MM.1S (cell line): Measurements from ENCODE around the gene FPR1.

Source experiments
- DNase-seq: peaks from one replicate; pipeline ENCODE4 v3.0.0-alpha.2; 2015
- H2AFZ ChIP-seq: fragments of 300-600 bp; sonication (generic); 2 replicates; pipeline ENCODE4 v1.6.0; 2016; ENCODE audit warnings: antibody characterized with exemption, low read length
- H3F3A ChIP-seq: fragments of 300-600 bp; sonication (generic); 2 replicates; pipeline ENCODE4 v1.6.1; 2016; ENCODE audit warnings: mild to moderate bottlenecking, antibody characterized with exemption, low read length, moderate library complexity, mixed read lengths; ENCODE audit not compliant: insufficient read depth
- H3K27ac ChIP-seq: fragments of 300-600 bp; sonication (generic); 2 replicates; pipeline ENCODE4 v1.5.1; 2016; ENCODE audit warnings: mild to moderate bottlenecking, low read length
- H3K27me3 ChIP-seq: fragments of 300-600 bp; sonication (generic); replicated peaks from 2 replicates; pipeline ENCODE4 v1.6.0; 2016; ENCODE audit warnings: low read length; ENCODE audit not compliant: insufficient read depth
- H3K36me3 ChIP-seq: fragments of 300-600 bp; sonication (generic); replicated peaks from 2 replicates; pipeline ENCODE4 v1.6.1; 2016; ENCODE audit warnings: mild to moderate bottlenecking, low read length, mixed read lengths; ENCODE audit not compliant: insufficient read depth
- H3K4me1 ChIP-seq: fragments of 300-600 bp; sonication (generic); 2 replicates; pipeline ENCODE4 v1.6.1; 2016; ENCODE audit warnings: low read length, mixed read lengths
- H3K4me2 ChIP-seq: fragments of 300-600 bp; sonication (generic); 2 replicates; pipeline ENCODE4 v1.6.0; 2016; ENCODE audit warnings: low read depth, low read length
- H3K4me3 ChIP-seq: fragments of 300-600 bp; sonication (generic); 2 replicates; pipeline ENCODE4 v1.5.1; 2016; ENCODE audit warnings: low read length, mixed read lengths
- H3K79me2 ChIP-seq: fragments of 300-600 bp; sonication (generic); 2 replicates; pipeline ENCODE4 v1.6.1; 2016; ENCODE audit warnings: mixed run types, low read length, mixed read lengths
- H3K9ac ChIP-seq: fragments of 300-600 bp; sonication (generic); 2 replicates; pipeline ENCODE4 v1.6.1; 2016; ENCODE audit warnings: low read length, mixed read lengths
- H3K9me2 ChIP-seq: fragments of 300-600 bp; sonication (generic); replicated peaks from 2 replicates; pipeline ENCODE4 v1.6.1; 2016; ENCODE audit warnings: mild to moderate bottlenecking, low read length, mixed read lengths; ENCODE audit not compliant: insufficient read depth
- H3K9me3 ChIP-seq: fragments of 300-600 bp; sonication (generic); replicated peaks from 2 replicates; pipeline ENCODE4 v1.6.1; 2016; ENCODE audit warnings: mild to moderate bottlenecking, low read length, mixed read lengths; ENCODE audit not compliant: insufficient read depth
- H4K20me1 ChIP-seq: fragments of 300-600 bp; sonication (generic); 2 replicates; pipeline ENCODE4 v1.6.1; 2016; ENCODE audit warnings: mild to moderate bottlenecking, low read length, moderate library complexity, mixed read lengths; ENCODE audit not compliant: insufficient read depth
- EZH2 ChIP-seq: fragments of 300-600 bp; sonication (generic); optimal IDR thresholded peaks from 2 replicates; pipeline ENCODE3; 2017; ENCODE audit warnings: low read depth, mild to moderate bottlenecking, antibody characterized with exemption, low read length, mixed read lengths
- EZH2phosphoT487 ChIP-seq: fragments of 300-600 bp; sonication (generic); IDR thresholded peaks from 2 replicates; pipeline ENCODE4 v1.6.1; 2018; ENCODE audit warnings: antibody characterized with exemption, low read length
- TF ChIP-seq, protein P1 (sequence below): fragments of 300-600 bp; sonication (generic); IDR thresholded peaks from 2 replicates; pipeline ENCODE4 v1.5.1; 2016; ENCODE audit warnings: antibody characterized with exemption, low read length, mixed read lengths

FPR1 gene

DNA sequence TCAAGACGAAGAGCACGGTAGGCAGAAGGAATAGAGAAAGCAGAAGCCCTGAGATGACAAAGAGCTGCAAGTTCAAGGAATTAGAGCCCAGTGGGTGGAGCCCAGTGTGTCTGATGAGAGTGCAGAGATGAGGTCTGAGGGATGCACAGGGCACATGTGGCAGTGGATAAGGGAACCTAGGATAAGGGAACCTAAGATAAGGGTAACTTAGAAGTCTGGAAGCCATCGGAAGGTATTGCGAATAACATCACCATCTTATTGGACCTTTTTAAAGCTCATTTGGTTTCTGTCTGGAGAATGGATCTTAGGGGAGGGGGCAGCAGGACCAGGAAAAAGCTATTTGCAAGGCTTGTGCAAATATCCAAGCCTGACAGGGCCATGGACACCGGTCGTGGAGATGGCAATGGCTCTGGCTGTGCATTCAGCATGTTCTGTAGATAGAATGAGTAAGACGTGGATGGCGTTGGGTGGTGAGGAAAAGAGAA is 44.6 kb upstream of the FPR1 start:
- H3K9ac ChIP-seq, result no peak overlapping the region
- H3K9me3 ChIP-seq, result no peaks in the 10 kb centered on the region
- H3K4me3 ChIP-seq, result no peak overlapping the region
- H3K27me3 ChIP-seq, result no peaks in the 10 kb centered on the region
- no peaks in the 10 kb centered on the region for H3K9me2 ChIP-seq
- no peaks in the 10 kb centered on the region for H3K4me1 ChIP-seq
- no peak overlapping the region for H2AFZ ChIP-seq
- no peaks in the 10 kb centered on the region for H3K79me2 ChIP-seq
- H3K4me2 ChIP-seq, result no peak overlapping the region
- DNase-seq, result no peak
- no peak overlapping the region for H3K27ac ChIP-seq
- no peaks in the 10 kb centered on the region for H3F3A ChIP-seq
- no peaks in the 10 kb centered on the region for H4K20me1 ChIP-seq
- no peaks in the 10 kb centered on the region for H3K36me3 ChIP-seq
- TF ChIP-seq, protein P1, sequence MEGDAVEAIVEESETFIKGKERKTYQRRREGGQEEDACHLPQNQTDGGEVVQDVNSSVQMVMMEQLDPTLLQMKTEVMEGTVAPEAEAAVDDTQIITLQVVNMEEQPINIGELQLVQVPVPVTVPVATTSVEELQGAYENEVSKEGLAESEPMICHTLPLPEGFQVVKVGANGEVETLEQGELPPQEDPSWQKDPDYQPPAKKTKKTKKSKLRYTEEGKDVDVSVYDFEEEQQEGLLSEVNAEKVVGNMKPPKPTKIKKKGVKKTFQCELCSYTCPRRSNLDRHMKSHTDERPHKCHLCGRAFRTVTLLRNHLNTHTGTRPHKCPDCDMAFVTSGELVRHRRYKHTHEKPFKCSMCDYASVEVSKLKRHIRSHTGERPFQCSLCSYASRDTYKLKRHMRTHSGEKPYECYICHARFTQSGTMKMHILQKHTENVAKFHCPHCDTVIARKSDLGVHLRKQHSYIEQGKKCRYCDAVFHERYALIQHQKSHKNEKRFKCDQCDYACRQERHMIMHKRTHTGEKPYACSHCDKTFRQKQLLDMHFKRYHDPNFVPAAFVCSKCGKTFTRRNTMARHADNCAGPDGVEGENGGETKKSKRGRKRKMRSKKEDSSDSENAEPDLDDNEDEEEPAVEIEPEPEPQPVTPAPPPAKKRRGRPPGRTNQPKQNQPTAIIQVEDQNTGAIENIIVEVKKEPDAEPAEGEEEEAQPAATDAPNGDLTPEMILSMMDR, result no peak
- TF ChIP-seq EZH2, result no peak
- no peak for TF ChIP-seq EZH2phosphoT487

DNA sequence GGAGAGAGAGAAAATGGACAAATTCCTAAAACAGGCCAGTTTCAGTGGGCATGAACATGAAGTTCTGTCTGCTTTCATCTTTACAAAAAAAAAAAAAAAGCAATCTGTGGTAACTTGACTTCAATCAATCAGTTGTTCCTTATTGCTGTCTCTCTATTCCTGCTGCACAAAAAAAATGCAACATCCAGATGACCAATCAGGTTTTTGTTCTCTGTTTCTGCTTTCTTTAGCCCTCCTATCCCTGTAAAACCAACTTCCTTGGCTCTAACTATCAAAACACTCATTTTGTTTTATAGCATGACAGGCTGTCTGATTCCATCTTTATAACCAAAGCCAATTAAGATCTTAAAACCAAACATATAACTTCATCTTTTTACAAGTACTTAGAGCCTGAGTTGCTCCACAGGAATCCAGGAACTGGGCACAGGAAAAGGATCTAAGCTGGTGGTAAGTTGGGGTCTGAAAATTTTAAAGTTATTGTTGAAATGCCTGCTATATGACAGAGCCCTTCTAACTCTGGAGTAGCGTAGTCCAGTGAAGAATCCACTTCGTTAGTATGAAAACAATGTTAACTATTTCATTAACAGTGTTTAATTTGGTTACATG is 43.3 kb upstream of the FPR1 start, which contains the start of gene FPR3:
FPR3 (plus strand) TSS at position 273 of the 606 bp plus-strand sequence. CDS start 28,592 bp downstream, outside the sequence.
- Histone ChIP-seq H3K4me3 (no peak within 1 kb of the TSS), H3K9me2 (no peaks in the 10 kb centered on the region), H2AFZ (no peak within 1 kb of the TSS), H3K4me2 (no peak within 1 kb of the TSS), H3K27ac (no peak within 1 kb of the TSS), H3K79me2 (no peaks in the 10 kb centered on the region), H3K36me3 (no peaks in the 10 kb centered on the region), H3K4me1 (no peaks in the 10 kb centered on the region), H3K27me3 (no peaks in the 10 kb centered on the region), H3K9ac (no peak within 1 kb of the TSS), H3K9me3 (no peaks in the 10 kb centered on the region), H4K20me1 (no peaks in the 10 kb centered on the region), H3F3A (no peaks in the 10 kb centered on the region)
- DNase-seq, result no peak
- TF ChIP-seq EZH2phosphoT487, result no peak
- no peak for TF ChIP-seq EZH2
- TF ChIP-seq, protein P1, result no peak

DNA sequence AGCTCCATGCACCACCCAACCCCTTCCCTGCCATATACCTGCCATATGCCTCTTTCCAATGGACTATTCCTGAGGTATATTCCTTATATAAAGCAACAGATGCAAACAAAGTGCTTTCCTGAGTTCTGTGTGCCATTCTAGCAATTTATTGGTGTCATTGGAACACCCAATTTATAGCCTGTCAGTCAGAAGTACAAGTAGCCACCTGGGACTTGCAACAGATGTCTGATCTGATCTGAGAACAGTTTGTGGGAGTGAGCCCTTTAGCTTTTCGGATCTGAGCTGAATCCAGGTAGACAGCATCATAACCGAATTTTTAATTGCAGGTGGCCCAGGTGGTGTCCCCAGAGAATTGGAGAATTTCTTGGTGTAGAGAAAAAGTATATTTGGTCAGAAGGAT is 42.3 kb upstream of the FPR1 start:
- Histone ChIP-seq H3K79me2 (no peaks in the 10 kb centered on the region), H3K27me3 (no peaks in the 10 kb centered on the region), H3K9ac (no peak overlapping the region), H3K4me3 (no peak overlapping the region), H3F3A (no peaks in the 10 kb centered on the region), H4K20me1 (no peaks in the 10 kb centered on the region), H3K9me2 (no peaks in the 10 kb centered on the region), H3K27ac (no peak overlapping the region), H3K4me2 (no peak overlapping the region), H3K4me1 (no peaks in the 10 kb centered on the region), H3K9me3 (no peaks in the 10 kb centered on the region), H3K36me3 (no peaks in the 10 kb centered on the region), H2AFZ (no peak overlapping the region)
- no peak for DNase-seq
- TF ChIP-seq EZH2phosphoT487, result no peak
- no peak for TF ChIP-seq EZH2
- TF ChIP-seq, protein P1, result no peak
